H9 (cell line): ENCODE data around the gene FSIP1. TPM values are rescaled to one million over a fixed set of nuclear protein-coding genes. Genes with fewer than 3 reads are reported as not detected.
A peak's percentile ranks its signal among the peaks of the same experiment; 100 is the strongest.

Experiments
- DNase-seq: peaks from one replicate; pipeline ENCODE4 v3.0.0-alpha.2; 2017
- H2AFZ ChIP-seq: one replicate; pipeline ENCODE4 v1.6.1; 2013; ENCODE audit warnings: mild to moderate bottlenecking, low read length, control low read depth, moderate library complexity
- H2AK5ac ChIP-seq: 2 replicates; pipeline ENCODE4 v1.6.1; 2013; ENCODE audit warnings: low read length, control low read depth, mixed read lengths; ENCODE audit not compliant: insufficient read length
- H2BK120ac ChIP-seq: one replicate; pipeline ENCODE4 v1.6.1; 2013; ENCODE audit warnings: low read depth, mild to moderate bottlenecking, low read length, control low read depth, inconsistent platforms; ENCODE audit not compliant: poor library complexity, severe bottlenecking
- H2BK12ac ChIP-seq: 2 replicates; pipeline ENCODE4 v1.6.1; 2013; ENCODE audit warnings: low read length, control low read depth, mixed read lengths, low read depth; ENCODE audit not compliant: insufficient read length
- H2BK15ac ChIP-seq: 2 replicates; pipeline ENCODE4 v1.6.1; 2013; ENCODE audit warnings: low read depth, low read length, control low read depth
- H2BK20ac ChIP-seq: one replicate; pipeline ENCODE4 v1.6.1; 2013; ENCODE audit warnings: low read depth, mild to moderate bottlenecking, low read length, control low read depth, inconsistent platforms; ENCODE audit not compliant: poor library complexity, severe bottlenecking
- H2BK5ac ChIP-seq: 2 replicates; pipeline ENCODE4 v1.6.1; 2013; ENCODE audit warnings: low read length, control low read depth, mixed read lengths; ENCODE audit not compliant: insufficient read length
- H3K14ac ChIP-seq: 2 replicates; pipeline ENCODE4 v1.6.1; 2013; ENCODE audit warnings: low read length, control low read depth; ENCODE audit not compliant: insufficient read depth
- H3K18ac ChIP-seq: 2 replicates; pipeline ENCODE4 v1.6.1; 2013; ENCODE audit warnings: low read depth, mild to moderate bottlenecking, mixed read lengths, low read length, control low read depth; ENCODE audit not compliant: insufficient read length
- H3K23ac ChIP-seq: 2 replicates; pipeline ENCODE4 v1.6.1; 2013; ENCODE audit warnings: low read length, control low read depth, mixed read lengths, low read depth; ENCODE audit not compliant: insufficient read length
- H3K23me2 ChIP-seq: 2 replicates; pipeline ENCODE4 v1.6.1; 2013; ENCODE audit warnings: low read depth, mild to moderate bottlenecking, mixed read lengths, low read length, control low read depth; ENCODE audit not compliant: insufficient read length, poor library complexity, severe bottlenecking
- H3K27ac ChIP-seq: 2 replicates; pipeline ENCODE4 v1.5.1; 2013; ENCODE audit warnings: low read length, control low read depth, mixed read lengths, low read depth; ENCODE audit not compliant: insufficient read length
- H3K27me3 ChIP-seq: 2 replicates; pipeline ENCODE4 v1.6.1; 2013; ENCODE audit warnings: low read length, control low read depth, inconsistent platforms; ENCODE audit not compliant: insufficient read depth
- H3K4ac ChIP-seq: 2 replicates; pipeline ENCODE4 v1.6.1; 2013; ENCODE audit warnings: low read depth, mild to moderate bottlenecking, control low read depth, inconsistent platforms, low read length, moderate library complexity
- H3K4me1 ChIP-seq: 2 replicates; pipeline ENCODE4 v1.6.1; 2013; ENCODE audit warnings: low read length, control low read depth, inconsistent platforms; ENCODE audit not compliant: insufficient read depth
- H3K4me2 ChIP-seq: 2 replicates; pipeline ENCODE4 v1.6.1; 2013; ENCODE audit warnings: low read length, control low read depth, mixed read lengths; ENCODE audit not compliant: insufficient read length, insufficient read depth
- H3K56ac ChIP-seq: 2 replicates; pipeline ENCODE4 v1.6.1; 2013; ENCODE audit warnings: low read depth, mild to moderate bottlenecking, mixed read lengths, low read length, control low read depth; ENCODE audit not compliant: insufficient read length
- H3K79me1 ChIP-seq: 2 replicates; pipeline ENCODE4 v1.6.1; 2013; ENCODE audit warnings: low read depth, mild to moderate bottlenecking, moderate library complexity, low read length, control low read depth, inconsistent platforms; ENCODE audit not compliant: insufficient read depth, poor library complexity, severe bottlenecking
- H3K79me2 ChIP-seq: 2 replicates; pipeline ENCODE4 v1.6.1; 2013; ENCODE audit warnings: low read length, control low read depth, inconsistent platforms; ENCODE audit not compliant: insufficient read depth
- H3K9ac ChIP-seq: 2 replicates; pipeline ENCODE4 v1.6.1; 2013; ENCODE audit warnings: low read length, control low read depth, mixed read lengths; ENCODE audit not compliant: insufficient read length; ENCODE audit errors: extremely low read depth
- H3K9me3 ChIP-seq: one replicate; pipeline ENCODE4 v1.6.1; 2013; ENCODE audit warnings: low read depth, low read length, inconsistent platforms; ENCODE audit not compliant: control insufficient read depth
- H3T11ph ChIP-seq: one replicate; pipeline ENCODE4 v1.6.1; 2013; ENCODE audit warnings: mild to moderate bottlenecking, low read length, control low read depth, inconsistent platforms
- H4K20me1 ChIP-seq: one replicate; pipeline ENCODE4 v1.6.1; 2013; ENCODE audit not compliant: control insufficient read depth, insufficient read length, insufficient read depth
- H4K5ac ChIP-seq: 2 replicates; pipeline ENCODE4 v1.6.1; 2013; ENCODE audit warnings: low read depth, mild to moderate bottlenecking, mixed read lengths, low read length, control low read depth; ENCODE audit not compliant: insufficient read length
- H4K8ac ChIP-seq: replicated peaks from 2 replicates; pipeline ENCODE4 v1.6.1; 2013; ENCODE audit warnings: low read length, control low read depth, mixed read lengths, low read depth; ENCODE audit not compliant: insufficient read length
- H4K91ac ChIP-seq: 2 replicates; pipeline ENCODE4 v1.6.1; 2013; ENCODE audit warnings: low read depth, mild to moderate bottlenecking, moderate library complexity, mixed read lengths, low read length, control low read depth; ENCODE audit not compliant: insufficient read length
- H3K27ac Mint-ChIP-seq, 3 experiments: 2 replicates in 2 of 3; 3 replicates in 1 of 3; pipeline ENCODE4 v1.8.0; 2020 to 2021; ENCODE audit warnings: mixed read lengths in 3 of 3, mild to moderate bottlenecking in 1 of 3, moderate library complexity in 1 of 3
- H3K27me3 Mint-ChIP-seq: 2 replicates; pipeline ENCODE4 v1.8.0; 2021; ENCODE audit warnings: low read depth, mild to moderate bottlenecking, moderate library complexity, mixed read lengths
- H3K36me3 Mint-ChIP-seq, 3 experiments: 2 replicates in 2 of 3; 3 replicates in 1 of 3; pipeline ENCODE4 v1.8.0; 2020 to 2021; ENCODE audit warnings: low read depth in 3 of 3, mixed read lengths in 3 of 3; ENCODE audit not compliant: insufficient read depth in 1 of 3
- H3K4me1 Mint-ChIP-seq, 2 experiments: 2 replicates each; pipeline ENCODE4 v1.8.0; 2020; ENCODE audit warnings: mixed read lengths in 2 of 2
- H3K4me3 Mint-ChIP-seq, 2 experiments: 2 replicates in 1 of 2; 3 replicates in 1 of 2; pipeline ENCODE4 v1.8.0; 2020 to 2021; ENCODE audit warnings: mild to moderate bottlenecking in 2 of 2, mixed read lengths in 2 of 2, moderate library complexity in 1 of 2
- H3K9me3 Mint-ChIP-seq, 2 experiments: 2 replicates in 1 of 2; 3 replicates in 1 of 2; pipeline ENCODE4 v1.8.0; 2020; ENCODE audit warnings: mild to moderate bottlenecking in 2 of 2, mixed read lengths in 2 of 2, moderate library complexity in 1 of 2
- CTCF ChIP-seq: fragments of 200-600 bp; sonication (generic); conservative IDR thresholded peaks from 3 replicates; pipeline ENCODE4 v1.8.0; 2021; ENCODE audit warnings: antibody characterized with exemption, mild to moderate bottlenecking
- WGBS: extraction: QIAGEN DNeasy Blood & Tissue Kit; methylation state at CpG from one replicate; pipeline ENCODE4 v1.1.7; 2013; ENCODE audit warnings: missing lambda C conversion rate, low lambda C conversion rate, mixed read lengths; ENCODE audit not compliant: insufficient read length; ENCODE audit errors: extremely low coverage; 5-methylcytosine and 5-hydroxymethylcytosine counted together
- total RNA-seq: library from RNA; stranded (reverse); gene quantifications from 2 replicates; pipeline ENCODE4 v1.2.1, GENCODE V29; 2021

FSIP1 gene
- total RNA-seq, 1 experiment from 2014 or later = 0.96 TPM

- Histone ChIP-seq H3K14ac (no peak overlapping the region), H3K9ac (no peak overlapping the region), H2AK5ac (no peak overlapping the region), H3K23me2 (peaks cover 8% of the 10 kb centered on the region), H2AFZ (no peak overlapping the region), H3K18ac (no peak overlapping the region), H2BK12ac (no peak overlapping the region), H4K91ac (no peak overlapping the region), H2BK20ac (no peak overlapping the region), H3K23ac (no peak overlapping the region), H3K79me2 (no peaks in the 10 kb centered on the region; the same call in 1 of the 2 replicates), H2BK120ac (no peak overlapping the region), H3K4me1 (peaks cover 23% of the 10 kb centered on the region), H3K4ac (no peak overlapping the region), H3K56ac (no peak overlapping the region), H3K27ac (no peak overlapping the region), H4K8ac (no peak overlapping the region), H3K9me3 (no peaks in the 10 kb centered on the region), H2BK15ac (no peak overlapping the region), H4K5ac (no peak overlapping the region), H2BK5ac (no peak overlapping the region), H3K4me2 (no peak overlapping the region), H3K79me1 (no peaks in the 10 kb centered on the region), H3T11ph (no peak overlapping the region), H3K27me3 (no peaks in the 10 kb centered on the region), H4K20me1 (no peaks in the 10 kb centered on the region)
- Mint-ChIP-seq H3K9me3 (no peaks in the 10 kb centered on the region; a peak in 1 of 5 replicates), H3K4me1 (peaks cover 69 to 73% of the 10 kb centered on the region in 2 experiments), H3K27me3 (no peaks in the 10 kb centered on the region), H3K36me3 (no peaks in the 10 kb centered on the region), H3K4me3 (peak overlapping the region; percentile 21 to 84; a peak in 4 of 5 replicates), H3K27ac (peak overlapping the region in 2 of 3 experiments; percentile 12 to 83; a peak in 3 of 7 replicates)
- WGBS = no CpG with 5 or more reads among the region's 10 CpGs
- no peak for TF ChIP-seq CTCF
- DNase-seq = no peak
Observed at GRCh38 chr15:39785139-39785538, 2.5 kb upstream of the FSIP1 start.
